ENCODE measurements around the gene UCHL5.

DNA sequence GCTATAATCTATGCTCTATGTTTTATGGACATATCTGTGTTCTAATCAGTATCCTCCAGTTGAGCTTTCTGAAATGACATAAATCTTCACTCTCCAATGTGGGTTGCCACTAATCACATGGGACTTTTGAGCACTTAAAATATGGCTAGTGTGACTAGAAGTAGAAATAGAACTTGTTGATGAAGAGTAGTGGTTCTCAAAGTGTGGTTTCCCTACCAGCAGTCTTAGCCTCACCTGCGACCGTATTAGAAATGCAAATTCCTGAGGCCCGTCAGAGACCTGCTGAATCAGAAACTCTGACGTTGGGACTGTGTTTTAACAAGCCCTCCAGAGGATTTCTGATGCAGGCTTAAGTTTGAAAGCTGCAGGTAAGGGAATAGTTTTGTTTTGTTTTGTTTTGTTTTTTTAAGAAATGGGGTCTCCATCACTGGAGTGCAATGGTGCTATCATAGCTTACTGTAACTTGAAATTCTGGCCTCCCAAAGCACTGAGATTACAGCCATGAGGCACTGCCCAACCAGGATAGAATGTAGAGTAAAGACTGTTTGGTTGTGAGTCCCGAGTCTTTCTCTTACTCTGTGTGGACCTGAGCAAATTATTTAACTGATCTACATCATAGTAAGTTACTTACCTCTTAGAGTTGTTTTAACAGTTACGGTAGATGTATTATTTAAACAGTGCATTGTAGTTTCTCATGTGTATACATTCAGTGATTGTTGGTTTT is 24.4 kb upstream of the UCHL5 start:
- TF ChIP-seq, protein P1, sequence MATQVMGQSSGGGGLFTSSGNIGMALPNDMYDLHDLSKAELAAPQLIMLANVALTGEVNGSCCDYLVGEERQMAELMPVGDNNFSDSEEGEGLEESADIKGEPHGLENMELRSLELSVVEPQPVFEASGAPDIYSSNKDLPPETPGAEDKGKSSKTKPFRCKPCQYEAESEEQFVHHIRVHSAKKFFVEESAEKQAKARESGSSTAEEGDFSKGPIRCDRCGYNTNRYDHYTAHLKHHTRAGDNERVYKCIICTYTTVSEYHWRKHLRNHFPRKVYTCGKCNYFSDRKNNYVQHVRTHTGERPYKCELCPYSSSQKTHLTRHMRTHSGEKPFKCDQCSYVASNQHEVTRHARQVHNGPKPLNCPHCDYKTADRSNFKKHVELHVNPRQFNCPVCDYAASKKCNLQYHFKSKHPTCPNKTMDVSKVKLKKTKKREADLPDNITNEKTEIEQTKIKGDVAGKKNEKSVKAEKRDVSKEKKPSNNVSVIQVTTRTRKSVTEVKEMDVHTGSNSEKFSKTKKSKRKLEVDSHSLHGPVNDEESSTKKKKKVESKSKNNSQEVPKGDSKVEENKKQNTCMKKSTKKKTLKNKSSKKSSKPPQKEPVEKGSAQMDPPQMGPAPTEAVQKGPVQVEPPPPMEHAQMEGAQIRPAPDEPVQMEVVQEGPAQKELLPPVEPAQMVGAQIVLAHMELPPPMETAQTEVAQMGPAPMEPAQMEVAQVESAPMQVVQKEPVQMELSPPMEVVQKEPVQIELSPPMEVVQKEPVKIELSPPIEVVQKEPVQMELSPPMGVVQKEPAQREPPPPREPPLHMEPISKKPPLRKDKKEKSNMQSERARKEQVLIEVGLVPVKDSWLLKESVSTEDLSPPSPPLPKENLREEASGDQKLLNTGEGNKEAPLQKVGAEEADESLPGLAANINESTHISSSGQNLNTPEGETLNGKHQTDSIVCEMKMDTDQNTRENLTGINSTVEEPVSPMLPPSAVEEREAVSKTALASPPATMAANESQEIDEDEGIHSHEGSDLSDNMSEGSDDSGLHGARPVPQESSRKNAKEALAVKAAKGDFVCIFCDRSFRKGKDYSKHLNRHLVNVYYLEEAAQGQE (IDR thresholded peaks at IDR 0.05; ENCODE audit: insufficient read depth in 1 of 2, low read depth in 2 of 2, low read length in 2 of 2) = no peak
- TF ChIP-seq POLR2AphosphoS5 (IDR thresholded peaks at IDR 0.05; ENCODE audit: low read depth, low read length) = no peak
- no peak for TF ChIP-seq FOXP2 (optimal IDR thresholded peaks at IDR 0.05; ENCODE audit: borderline replicate concordance, extremely low read depth, extremely low read length, insufficient read depth)
- no peak for TF ChIP-seq SIN3A (IDR thresholded peaks at IDR 0.05; ENCODE audit: borderline replicate concordance, insufficient read depth, low read length)

Measured in PFSK-1 (cell line).